GM12874 (cell line): Measurements from ENCODE around the gene CNTN5.

Experiments used
- CTCF ChIP-seq: IDR thresholded peaks from 2 replicates; pipeline ENCODE4 v1.5.1; 2011; ENCODE audit warnings: low read depth, mild to moderate bottlenecking, control low read depth, low read length, moderate library complexity; ENCODE audit not compliant: insufficient read depth

The CNTN5 gene

DNA sequence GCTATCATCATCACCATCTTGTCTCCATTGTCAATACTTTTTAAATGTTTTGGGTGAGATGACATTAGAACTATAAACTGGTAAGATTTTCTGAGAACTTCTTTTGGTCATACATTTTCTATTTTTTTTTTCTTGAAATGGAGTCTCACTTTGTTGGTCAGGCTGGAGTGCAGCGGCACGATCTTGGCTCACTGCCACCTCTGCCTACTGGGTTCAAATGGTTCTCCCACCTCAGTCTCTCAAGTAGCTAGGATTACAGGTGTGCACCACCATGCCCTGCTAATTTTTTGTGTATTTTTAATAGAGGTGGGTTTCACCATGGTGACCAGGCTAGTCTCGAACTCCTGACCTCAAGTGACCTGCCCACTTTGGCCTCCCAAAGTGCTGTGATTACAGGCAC is 880.4 kb downstream of the CNTN5 start:
- TF ChIP-seq CTCF = no peak

DNA sequence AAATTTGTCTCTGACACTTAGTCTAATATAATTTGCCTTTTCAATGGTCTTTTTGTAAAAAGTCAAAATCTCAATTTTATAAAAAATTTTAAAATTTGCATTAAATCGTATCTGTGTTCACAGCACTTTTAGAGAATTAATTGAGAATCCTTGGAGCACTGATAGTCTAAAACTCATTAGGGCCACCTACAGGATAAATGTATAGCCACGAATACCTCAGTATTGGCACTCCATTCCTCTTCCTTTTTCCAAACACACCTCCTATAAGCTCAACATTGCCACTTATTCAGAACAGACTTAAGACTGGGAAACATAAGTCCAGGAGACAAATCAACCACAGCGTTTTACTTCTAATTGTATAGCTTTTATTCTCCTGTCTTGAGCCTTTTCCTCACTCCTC is 890.4 kb downstream of the CNTN5 start:
- 0 out of 2 replicates have a peak, but pooled peaks have one; percentile 2 for TF ChIP-seq CTCF

- TF ChIP-seq CTCF = no peak
These were observed 895.3 kb downstream of the CNTN5 start for GRCh38 chr11:99916078-99916477.

DNA sequence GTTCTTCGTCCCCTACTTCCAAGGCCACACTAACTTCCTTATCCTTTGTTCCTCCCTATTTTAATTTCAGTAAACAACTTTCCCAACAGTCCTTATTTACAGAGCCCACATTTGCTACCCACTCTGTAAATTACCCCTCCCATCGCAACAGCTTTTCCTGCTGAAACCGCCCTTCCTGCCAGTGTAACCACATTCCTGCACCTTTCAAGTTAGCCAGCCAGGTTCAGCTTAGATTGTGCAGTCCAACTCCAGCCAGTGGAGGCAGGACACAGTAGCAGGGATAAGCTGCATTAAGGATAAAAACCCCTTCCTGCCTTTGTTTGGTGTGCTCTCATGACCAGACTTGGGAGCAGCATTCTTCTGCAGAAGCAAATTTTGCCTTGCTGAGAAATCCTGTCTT is 898.0 kb downstream of the CNTN5 start:
- no peak for TF ChIP-seq CTCF

DNA sequence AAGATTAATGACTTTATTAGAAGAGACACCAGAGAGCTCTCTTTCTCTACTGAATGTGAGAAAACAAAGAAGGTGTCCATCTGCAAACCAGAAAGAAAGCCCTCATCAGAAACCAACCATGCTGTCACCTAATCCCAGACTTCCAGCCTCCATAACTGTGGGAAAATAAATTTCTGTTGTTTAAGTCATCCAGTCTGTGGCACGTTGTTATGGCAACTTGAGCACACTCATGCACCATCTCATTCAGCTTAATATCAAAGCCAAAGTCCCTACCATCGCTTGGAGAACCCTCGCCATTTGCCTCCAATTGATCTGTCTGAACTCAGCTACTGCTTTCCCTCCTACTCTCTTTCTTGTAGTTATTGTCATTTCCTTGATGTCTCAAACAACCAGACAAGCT is 900.2 kb downstream of the CNTN5 start:
- no peak for TF ChIP-seq CTCF

- no peak for TF ChIP-seq CTCF
These were observed 905.2 kb downstream of the CNTN5 start for GRCh38 chr11:99925968-99926367.

GRCh38 chr11:99932684-99933083 is 911.9 kb downstream of the CNTN5 start:
- no peak for TF ChIP-seq CTCF

DNA sequence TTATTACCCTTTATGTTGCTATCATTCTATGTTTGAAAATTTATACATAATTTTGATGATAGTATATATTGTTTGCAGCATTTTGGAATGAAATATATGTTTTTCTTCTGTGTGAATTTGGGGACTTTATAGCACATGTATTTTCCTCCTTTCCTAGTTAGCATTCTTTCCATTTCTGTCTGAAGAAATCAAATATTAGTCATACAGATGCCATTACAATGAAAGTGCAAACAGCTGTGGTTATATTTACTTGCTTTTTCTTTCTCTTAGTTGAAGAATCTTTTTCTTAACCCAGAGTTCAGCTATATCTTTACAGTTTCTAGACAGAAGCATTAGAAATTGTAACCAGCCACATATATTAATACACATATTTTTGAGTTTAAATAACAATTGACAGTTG is 913.3 kb downstream of the CNTN5 start:
- TF ChIP-seq CTCF = no peak
